SK-N-SH treated with all-trans-retinoic acid at 6 μM for 48 hours (cell line): ENCODE results near the gene MMP11.
A peak's percentile ranks its signal among the peaks of the same experiment; 100 is the strongest.

Experiments used
- ATAC-seq: fragments of 200-7000 bp; cut with Tn5 transposase; 3 replicates; pipeline ENCODE4 v1.9.1; 2020; ENCODE audit warnings: mild to moderate bottlenecking, moderate library complexity
- ARNTL ChIP-seq: fragments of 450-650 bp; formaldehyde crosslinking; IDR thresholded peaks from 2 replicates; pipeline ENCODE4 v1.5.0; 2020; ENCODE audit warnings: low read depth, mild to moderate bottlenecking, moderate library complexity, borderline replicate concordance
- BACH2 ChIP-seq: fragments of 250-450 bp; sonication (Bioruptor Pico); IDR thresholded peaks from 2 replicates; pipeline ENCODE4 v1.9.0; 2021; ENCODE audit warnings: mild to moderate bottlenecking, borderline replicate concordance
- CREB5 ChIP-seq: fragments of 250-450 bp; sonication (Bioruptor Pico); IDR thresholded peaks from 2 replicates; pipeline ENCODE4 v1.5.1; 2020; ENCODE audit warnings: low read depth, mild to moderate bottlenecking, moderate library complexity
- ESRRG ChIP-seq: fragments of 250-450 bp; sonication (Bioruptor Pico); IDR thresholded peaks from 2 replicates; pipeline ENCODE4 v1.6.1; 2021; ENCODE audit warnings: mild to moderate bottlenecking
- GLIS3 ChIP-seq: fragments of 250-450 bp; sonication (Bioruptor Pico); IDR thresholded peaks from 2 replicates; pipeline ENCODE4 v1.5.0; 2020; ENCODE audit warnings: mild to moderate bottlenecking, moderate library complexity
- ISL1 ChIP-seq: fragments of 250-450 bp; sonication (Bioruptor Pico); IDR thresholded peaks from 2 replicates; pipeline ENCODE4 v2.1.2; 2022; ENCODE audit warnings: mild to moderate bottlenecking, moderate library complexity
- OSR1 ChIP-seq: fragments of 250-450 bp; sonication (Bioruptor Pico); IDR thresholded peaks from 2 replicates; pipeline ENCODE4 v1.8.0; 2022; ENCODE audit warnings: moderate library complexity, mild to moderate bottlenecking, inconsistent platforms
- POU6F1 ChIP-seq: fragments of 250-450 bp; sonication (Bioruptor Pico); IDR thresholded peaks from 2 replicates; pipeline ENCODE4 v1.8.0; 2021; ENCODE audit warnings: low read depth, mild to moderate bottlenecking, moderate library complexity, borderline replicate concordance
- PPARA ChIP-seq: fragments of 250-450 bp; sonication (Bioruptor Pico); IDR thresholded peaks from 2 replicates; pipeline ENCODE4 v1.5.0; 2020; ENCODE audit warnings: mild to moderate bottlenecking, borderline replicate concordance
- SNAI2 ChIP-seq: fragments of 250-450 bp; sonication (Bioruptor Pico); IDR thresholded peaks from 2 replicates; pipeline ENCODE4 v1.5.0; 2020; ENCODE audit warnings: mild to moderate bottlenecking, moderate library complexity
- TCF4 ChIP-seq: fragments of 250-450 bp; sonication (Bioruptor Pico); IDR thresholded peaks from 2 replicates; pipeline ENCODE4 v1.8.0; 2021; ENCODE audit warnings: mild to moderate bottlenecking, moderate library complexity, borderline replicate concordance
- TOX ChIP-seq: fragments of 250-450 bp; sonication (Bioruptor Pico); IDR thresholded peaks from 2 replicates; pipeline ENCODE4 v1.8.0; 2021; ENCODE audit warnings: mild to moderate bottlenecking, moderate library complexity, borderline replicate concordance
- TSHZ2 ChIP-seq: fragments of 250-450 bp; sonication (Bioruptor Pico); IDR thresholded peaks from 2 replicates; pipeline ENCODE4 v1.5.0; 2020; ENCODE audit warnings: mild to moderate bottlenecking, moderate library complexity
- ZFP3 ChIP-seq: fragments of 250-450 bp; sonication (Bioruptor Pico); IDR thresholded peaks from 2 replicates; pipeline ENCODE4 v1.5.0; 2020; ENCODE audit warnings: mild to moderate bottlenecking, moderate library complexity
- ZFP30 ChIP-seq: fragments of 450-650 bp; formaldehyde crosslinking; IDR thresholded peaks from 2 replicates; pipeline ENCODE4 v1.5.0; 2022; ENCODE audit warnings: mild to moderate bottlenecking, moderate library complexity
- ZNF565 ChIP-seq: fragments of 450-650 bp; formaldehyde crosslinking; conservative IDR thresholded peaks from 2 replicates; pipeline ENCODE4 v1.5.0; 2020; ENCODE audit warnings: low read depth, mild to moderate bottlenecking, moderate library complexity
- ZNF70 ChIP-seq: fragments of 450-650 bp; formaldehyde crosslinking; IDR thresholded peaks from 2 replicates; pipeline ENCODE4 v1.5.0; 2020; ENCODE audit warnings: mild to moderate bottlenecking, moderate library complexity
- ZNF8 ChIP-seq: fragments of 450-650 bp; formaldehyde crosslinking; IDR thresholded peaks from 2 replicates; pipeline ENCODE4 v1.5.0; 2020; ENCODE audit warnings: mild to moderate bottlenecking, moderate library complexity

Gene MMP11

GRCh38 chr22:23767673-23768548 is 4.7 kb upstream of the MMP11 start, which contains the start of gene CHCHD10:
Gene CHCHD10 (minus strand): TSS chr22:23767972. CDS start chr22:23767874, 98 bp downstream.
- peak; percentile 84 for ATAC-seq
- TF ChIP-seq ZNF70 (CRISPR knock-in tag) (no peak), GLIS3 (0 out of 2 replicates have a peak, but pooled peaks have one; percentile 4), ZNF565 (CRISPR knock-in tag) (no peak), TSHZ2 (CRISPR knock-in tag) (0 out of 2 replicates have a peak, but pooled peaks have one; percentile 20), ZFP30 (CRISPR knock-in tag) (no peak)

GRCh38 chr22:23769321-23769965 is 3.2 kb upstream of the MMP11 start:
- no peak for ATAC-seq
- TF ChIP-seq ZNF8 (CRISPR knock-in tag): no peak
- TF ChIP-seq ARNTL (CRISPR knock-in tag): no peak
- TF ChIP-seq POU6F1 (CRISPR knock-in tag): no peak
- no peak for TF ChIP-seq ZFP30 (CRISPR knock-in tag)
- TF ChIP-seq BACH2 (CRISPR knock-in tag): no peak
- TF ChIP-seq PPARA (CRISPR knock-in tag): no peak
- TF ChIP-seq ZNF70 (CRISPR knock-in tag): no peak
- TF ChIP-seq SNAI2 (CRISPR knock-in tag): no peak
- no peak for TF ChIP-seq CREB5 (CRISPR knock-in tag)
- TF ChIP-seq ISL1 (CRISPR knock-in tag): no peak
- no peak for TF ChIP-seq GLIS3
- TF ChIP-seq ZFP3 (CRISPR knock-in tag): no peak

- ATAC-seq: no peak
- TF ChIP-seq GLIS3 (no peak), TCF4 (CRISPR knock-in tag) (no peak), POU6F1 (CRISPR knock-in tag) (no peak), ZNF565 (CRISPR knock-in tag) (no peak), ESRRG (CRISPR knock-in tag) (no peak), ZNF70 (CRISPR knock-in tag) (no peak), BACH2 (CRISPR knock-in tag) (no peak), ZFP30 (CRISPR knock-in tag) (no peak), TOX (CRISPR knock-in tag) (no peak), PPARA (CRISPR knock-in tag) (no peak), OSR1 (CRISPR knock-in tag) (no peak), TSHZ2 (CRISPR knock-in tag) (no peak)
Measured at GRCh38 chr22:23772315-23772648, 367 bp upstream of the MMP11 start.
